PFSK-1 (cell line): ENCODE data around the gene SNX24.

Experiments
- FOXP2 ChIP-seq: optimal IDR thresholded peaks from 2 replicates; pipeline ENCODE3; 2011; ENCODE audit warnings: borderline replicate concordance, control low read depth, inconsistent platforms; ENCODE audit not compliant: insufficient read depth; ENCODE audit errors: extremely low read length, extremely low read depth
- POLR2AphosphoS5 ChIP-seq: IDR thresholded peaks from 2 replicates; pipeline ENCODE4 v1.6.1; 2012; ENCODE audit warnings: low read depth, mild to moderate bottlenecking, control low read depth, low read length, moderate library complexity
- SIN3A ChIP-seq: IDR thresholded peaks from 2 replicates; pipeline ENCODE4 v1.6.1; 2012; ENCODE audit warnings: mild to moderate bottlenecking, low read length, moderate library complexity, borderline replicate concordance; ENCODE audit not compliant: insufficient read depth
- TAF1 ChIP-seq: IDR thresholded peaks from 2 replicates; pipeline ENCODE4 v1.6.1; 2012; ENCODE audit warnings: low read length, control low read depth, borderline replicate concordance; ENCODE audit not compliant: insufficient read depth
- TF ChIP-seq, protein P1 (sequence below), 2 experiments: IDR thresholded peaks; 2 replicates each; pipeline versions ENCODE4 v1.6.1 to v1.8.0; 2011 to 2012; ENCODE audit warnings: low read depth in 2 of 2, low read length in 2 of 2, control low read depth in 1 of 2, inconsistent platforms in 1 of 2, mild to moderate bottlenecking in 1 of 2, moderate library complexity in 1 of 2; ENCODE audit not compliant: insufficient read depth in 1 of 2

DNA sequence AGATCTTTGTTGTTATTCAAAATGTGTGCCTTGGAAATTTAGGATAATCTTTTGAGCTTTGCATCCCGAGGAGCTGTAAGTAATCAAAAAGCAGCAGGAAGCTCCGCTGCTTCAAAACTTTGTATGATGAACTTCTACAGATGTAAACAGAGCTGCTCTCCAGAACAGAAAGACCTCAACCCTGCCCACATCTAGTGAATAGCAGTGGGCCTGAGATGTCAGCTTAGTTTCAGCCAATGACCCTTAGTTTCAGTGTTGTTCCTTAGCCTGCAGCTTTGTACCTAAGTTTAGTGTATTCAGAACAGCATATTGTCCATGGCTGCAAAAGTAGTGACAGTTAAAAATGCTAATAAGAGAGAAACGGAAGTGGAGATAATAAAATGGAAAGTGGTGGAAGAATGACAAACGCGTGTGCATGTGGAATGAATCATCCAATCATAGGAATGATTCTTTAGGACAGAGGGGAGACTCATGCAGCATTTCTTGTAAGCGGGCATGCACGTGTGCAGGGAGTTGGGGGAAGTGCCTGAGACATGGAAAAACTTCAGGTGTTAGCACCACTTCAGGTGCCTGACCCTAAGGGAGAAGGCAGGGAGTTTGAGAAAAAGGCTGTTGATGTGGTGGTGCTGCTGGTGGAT is 24.9 kb downstream of the SNX24 start:
- TF ChIP-seq TAF1 (no peak), POLR2AphosphoS5 (no peak), SIN3A (no peak), FOXP2 (no peak)
- TF ChIP-seq, protein P1, sequence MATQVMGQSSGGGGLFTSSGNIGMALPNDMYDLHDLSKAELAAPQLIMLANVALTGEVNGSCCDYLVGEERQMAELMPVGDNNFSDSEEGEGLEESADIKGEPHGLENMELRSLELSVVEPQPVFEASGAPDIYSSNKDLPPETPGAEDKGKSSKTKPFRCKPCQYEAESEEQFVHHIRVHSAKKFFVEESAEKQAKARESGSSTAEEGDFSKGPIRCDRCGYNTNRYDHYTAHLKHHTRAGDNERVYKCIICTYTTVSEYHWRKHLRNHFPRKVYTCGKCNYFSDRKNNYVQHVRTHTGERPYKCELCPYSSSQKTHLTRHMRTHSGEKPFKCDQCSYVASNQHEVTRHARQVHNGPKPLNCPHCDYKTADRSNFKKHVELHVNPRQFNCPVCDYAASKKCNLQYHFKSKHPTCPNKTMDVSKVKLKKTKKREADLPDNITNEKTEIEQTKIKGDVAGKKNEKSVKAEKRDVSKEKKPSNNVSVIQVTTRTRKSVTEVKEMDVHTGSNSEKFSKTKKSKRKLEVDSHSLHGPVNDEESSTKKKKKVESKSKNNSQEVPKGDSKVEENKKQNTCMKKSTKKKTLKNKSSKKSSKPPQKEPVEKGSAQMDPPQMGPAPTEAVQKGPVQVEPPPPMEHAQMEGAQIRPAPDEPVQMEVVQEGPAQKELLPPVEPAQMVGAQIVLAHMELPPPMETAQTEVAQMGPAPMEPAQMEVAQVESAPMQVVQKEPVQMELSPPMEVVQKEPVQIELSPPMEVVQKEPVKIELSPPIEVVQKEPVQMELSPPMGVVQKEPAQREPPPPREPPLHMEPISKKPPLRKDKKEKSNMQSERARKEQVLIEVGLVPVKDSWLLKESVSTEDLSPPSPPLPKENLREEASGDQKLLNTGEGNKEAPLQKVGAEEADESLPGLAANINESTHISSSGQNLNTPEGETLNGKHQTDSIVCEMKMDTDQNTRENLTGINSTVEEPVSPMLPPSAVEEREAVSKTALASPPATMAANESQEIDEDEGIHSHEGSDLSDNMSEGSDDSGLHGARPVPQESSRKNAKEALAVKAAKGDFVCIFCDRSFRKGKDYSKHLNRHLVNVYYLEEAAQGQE (IDR thresholded peaks at IDR 0.05; ENCODE audit: insufficient read depth in 1 of 2, low read depth in 2 of 2, low read length in 2 of 2): no peak
